AG09319 (cell line): ENCODE measurements around the gene DTD1.

Source experiments
- DNase-seq: peaks from one replicate; pipeline ENCODE4 v3.0.0-alpha.2; 2010; ENCODE audit warnings: low read depth; ENCODE audit errors: extremely low read depth
- CTCF ChIP-seq: IDR thresholded peaks from 2 replicates; pipeline ENCODE4 v1.5.1; 2011; ENCODE audit warnings: low read depth, mild to moderate bottlenecking, inconsistent platforms, low read length, moderate library complexity

The DTD1 gene

GRCh38 chr20:18566892-18567738, 20.7 kb upstream of the DTD1 start, which contains the start of gene SMIM26:
TSS of gene SMIM26 (plus strand) at chr20:18567432. CDS start at chr20:18567479, 47 bp downstream.
- peak; percentile 58 for DNase-seq

GRCh38 chr20:18567739-18568091, 20.1 kb upstream of the DTD1 start:
- DNase-seq, result no peak
- TF ChIP-seq CTCF, result no peak

More at GRCh38 chr20:18566892-18567738, 20.7 kb upstream of the DTD1 start, which contains the start of gene SMIM26:
- no peak for TF ChIP-seq CTCF

- TF ChIP-seq CTCF, result no peak
- DNase-seq, result no peak
Observed at GRCh38 chr20:18571009-18571408, 16.8 kb upstream of the DTD1 start.

- TF ChIP-seq CTCF, result no peak
- no peak for DNase-seq
Observed at GRCh38 chr20:18571578-18571977, 16.3 kb upstream of the DTD1 start.

GRCh38 chr20:18577942-18578341, 9.9 kb upstream of the DTD1 start:
- TF ChIP-seq CTCF, result no peak
- DNase-seq, result no peak

GRCh38 chr20:18578581-18578980, 9.3 kb upstream of the DTD1 start:
- DNase-seq, result no peak
- TF ChIP-seq CTCF, result no peak

GRCh38 chr20:18580012-18580411, 7.8 kb upstream of the DTD1 start:
- no peak for TF ChIP-seq CTCF

More at GRCh38 chr20:18580012-18580411, 7.8 kb upstream of the DTD1 start:
- DNase-seq, result no peak
